Measurements from ENCODE around the gene C18orf63. TPM values are rescaled to one million over a fixed set of nuclear protein-coding genes. Genes with fewer than 3 reads are reported as not detected.

The C18orf63 gene
- not detected in 3 replicates for total RNA-seq

DNA sequence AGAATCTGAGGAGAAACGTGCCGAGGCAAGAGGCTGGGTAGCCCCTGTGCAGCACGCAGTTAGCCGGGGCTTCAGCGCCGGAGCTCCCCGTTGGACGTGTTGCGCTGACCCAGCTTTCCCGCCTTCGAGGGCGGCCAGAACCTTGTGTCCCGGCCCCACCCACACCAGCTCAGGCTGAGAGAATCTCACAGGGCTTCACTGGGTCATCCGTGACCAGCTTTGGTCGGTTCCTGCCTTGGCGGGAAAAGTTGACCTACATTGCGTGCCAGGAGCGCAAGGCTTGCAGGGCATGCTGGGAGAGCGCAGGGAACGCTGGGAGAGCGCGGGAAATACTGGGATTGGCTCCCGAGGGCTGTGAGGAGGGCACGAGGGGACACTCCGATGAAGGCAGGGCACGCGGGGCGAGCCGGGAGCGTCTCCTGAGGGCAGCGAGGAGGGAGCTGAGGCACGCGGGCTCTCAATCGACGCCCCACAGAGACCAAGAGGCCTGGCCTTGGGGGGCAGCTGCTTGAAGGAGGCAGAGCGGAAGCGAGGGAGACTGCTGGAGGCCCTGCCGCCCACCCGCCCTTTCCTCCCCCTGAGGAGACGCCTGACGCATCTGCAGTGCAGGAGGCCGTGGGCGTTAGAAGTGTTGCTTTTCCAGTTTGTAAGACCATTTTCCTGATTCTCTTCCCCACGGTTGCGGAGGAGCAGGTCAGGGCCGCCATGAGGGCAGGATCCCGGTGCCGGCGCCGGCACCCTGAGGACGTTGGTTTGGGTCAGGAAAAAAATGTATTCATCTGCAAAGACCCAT lies at the start of gene C18orf63:
TSS of gene C18orf63 (plus strand) at position 376 of the 793 bp plus-strand sequence. CDS start 2,027 bp downstream, outside the sequence.
- no peaks in the 10 kb centered on the region for H3K27me3 Mint-ChIP-seq (ENCODE audit: low read depth)
- peaks cover 15% of the 10 kb centered on the region for H3K4me1 Mint-ChIP-seq
- TF ChIP-seq, protein P1, sequence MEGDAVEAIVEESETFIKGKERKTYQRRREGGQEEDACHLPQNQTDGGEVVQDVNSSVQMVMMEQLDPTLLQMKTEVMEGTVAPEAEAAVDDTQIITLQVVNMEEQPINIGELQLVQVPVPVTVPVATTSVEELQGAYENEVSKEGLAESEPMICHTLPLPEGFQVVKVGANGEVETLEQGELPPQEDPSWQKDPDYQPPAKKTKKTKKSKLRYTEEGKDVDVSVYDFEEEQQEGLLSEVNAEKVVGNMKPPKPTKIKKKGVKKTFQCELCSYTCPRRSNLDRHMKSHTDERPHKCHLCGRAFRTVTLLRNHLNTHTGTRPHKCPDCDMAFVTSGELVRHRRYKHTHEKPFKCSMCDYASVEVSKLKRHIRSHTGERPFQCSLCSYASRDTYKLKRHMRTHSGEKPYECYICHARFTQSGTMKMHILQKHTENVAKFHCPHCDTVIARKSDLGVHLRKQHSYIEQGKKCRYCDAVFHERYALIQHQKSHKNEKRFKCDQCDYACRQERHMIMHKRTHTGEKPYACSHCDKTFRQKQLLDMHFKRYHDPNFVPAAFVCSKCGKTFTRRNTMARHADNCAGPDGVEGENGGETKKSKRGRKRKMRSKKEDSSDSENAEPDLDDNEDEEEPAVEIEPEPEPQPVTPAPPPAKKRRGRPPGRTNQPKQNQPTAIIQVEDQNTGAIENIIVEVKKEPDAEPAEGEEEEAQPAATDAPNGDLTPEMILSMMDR (IDR thresholded peaks at IDR 0.05; ENCODE audit: unreplicated experiment), result no peak
- peaks cover 3% of the 10 kb centered on the region for H3K9me3 Mint-ChIP-seq
- DNase-seq (ENCODE audit: low spot score in 2 of 2, unreplicated experiment in 2 of 2), result no peak
- peaks cover 1% of the 10 kb centered on the region for H3K36me3 Mint-ChIP-seq
- peak within 1 kb of the TSS; percentile 9 for H3K27ac Mint-ChIP-seq
- no peak within 1 kb of the TSS for H3K4me3 Mint-ChIP-seq

DNA sequence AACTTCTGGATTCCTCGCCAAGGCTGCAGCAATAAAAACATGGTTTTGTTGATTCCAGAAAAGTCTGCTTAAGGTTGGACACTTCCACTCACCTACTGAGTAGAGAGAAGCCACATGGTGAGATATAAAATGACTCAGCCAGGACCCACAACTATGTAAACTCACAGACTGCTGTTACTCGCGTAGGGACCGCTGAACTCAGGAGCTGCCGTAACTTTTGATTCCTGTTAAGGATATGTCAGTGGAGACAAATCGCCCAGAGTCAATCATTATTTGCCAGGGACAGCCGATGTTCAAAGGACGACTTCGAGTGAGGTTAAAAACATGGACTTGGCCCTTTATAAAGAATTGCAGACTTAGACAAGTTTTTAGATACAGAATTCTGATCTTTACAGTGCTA lies 49.5 kb upstream of the C18orf63 start:
- no peaks in the 10 kb centered on the region for H3K27me3 Mint-ChIP-seq (ENCODE audit: low read depth)
- TF ChIP-seq, protein P1 (IDR thresholded peaks at IDR 0.05; ENCODE audit: unreplicated experiment), result no peak
- peaks cover 9% of the 10 kb centered on the region for H3K36me3 Mint-ChIP-seq
- H3K4me1 Mint-ChIP-seq, result peaks cover 19% of the 10 kb centered on the region
- DNase-seq (ENCODE audit: low spot score in 2 of 2, unreplicated experiment in 2 of 2), result no peak
- no peaks in the 10 kb centered on the region for H3K9me3 Mint-ChIP-seq
- no peak overlapping the region for H3K4me3 Mint-ChIP-seq
- no peak overlapping the region for H3K27ac Mint-ChIP-seq

DNA sequence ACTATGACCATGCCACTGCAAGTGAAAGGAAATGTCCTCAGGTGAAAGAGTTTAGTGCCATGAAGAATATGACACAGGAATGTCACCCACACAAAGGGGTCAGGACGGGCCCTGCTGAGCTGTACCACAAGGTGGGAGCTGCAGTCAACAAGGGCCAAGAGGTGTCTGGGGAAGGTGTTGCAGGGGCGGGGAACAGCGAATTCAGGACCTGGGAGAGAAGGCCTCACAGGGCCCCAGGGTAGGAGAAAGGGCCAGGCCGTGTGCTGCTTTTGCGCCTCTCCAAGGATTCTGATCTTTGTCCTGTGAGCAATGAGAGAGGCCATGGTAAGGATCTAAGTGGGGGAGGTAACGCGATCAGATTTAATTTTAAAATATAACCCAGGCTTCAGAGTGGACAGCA lies 47.5 kb upstream of the C18orf63 start:
- TF ChIP-seq, protein P1 (IDR thresholded peaks at IDR 0.05; ENCODE audit: unreplicated experiment), result no peak
- no peak for DNase-seq (ENCODE audit: low spot score in 2 of 2, unreplicated experiment in 2 of 2)
- Mint-ChIP-seq H3K27ac (no peak overlapping the region), H3K4me1 (peaks cover 14% of the 10 kb centered on the region), H3K9me3 (no peaks in the 10 kb centered on the region), H3K4me3 (no peak overlapping the region), H3K27me3 (ENCODE audit: low read depth) (no peaks in the 10 kb centered on the region), H3K36me3 (peaks cover 1% of the 10 kb centered on the region)

DNA sequence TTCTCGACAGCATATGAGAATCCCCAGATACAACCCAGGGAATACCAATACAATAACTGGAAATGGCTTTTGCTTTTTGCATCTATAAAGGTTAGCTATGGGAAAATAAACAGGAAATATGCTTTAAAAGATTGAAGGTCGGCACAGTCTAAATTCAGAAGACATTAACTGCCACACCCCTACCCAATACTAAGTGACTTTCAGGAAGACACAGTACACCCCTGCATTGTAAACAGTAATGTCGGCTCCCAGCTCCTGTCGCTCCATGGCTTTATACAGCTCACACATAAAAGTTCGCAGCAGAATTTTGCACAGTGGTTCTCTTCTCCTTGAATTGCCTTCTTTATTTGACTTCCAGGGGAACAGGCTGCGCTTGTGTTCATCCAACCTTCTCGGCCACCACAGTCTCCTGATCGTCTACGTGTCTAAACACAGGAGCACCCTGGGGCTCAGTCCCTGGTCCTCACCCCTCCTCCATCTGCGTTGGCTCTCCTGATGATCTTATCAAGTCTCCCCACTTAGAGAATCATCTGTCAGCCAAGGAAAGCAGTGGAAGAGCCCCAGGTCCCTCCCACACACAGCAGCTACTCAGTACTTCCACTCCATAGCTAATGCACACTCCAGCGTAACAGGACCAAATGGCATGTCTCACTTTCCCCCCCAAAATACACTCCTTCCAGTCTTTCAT lies 46.6 kb upstream of the C18orf63 start:
- TF ChIP-seq, protein P1 (IDR thresholded peaks at IDR 0.05; ENCODE audit: unreplicated experiment), result no peak
- DNase-seq (ENCODE audit: low spot score in 2 of 2, unreplicated experiment in 2 of 2), result no peak
- no peak overlapping the region for H3K4me3 Mint-ChIP-seq
- peaks cover 1% of the 10 kb centered on the region for H3K36me3 Mint-ChIP-seq
- H3K9me3 Mint-ChIP-seq, result no peaks in the 10 kb centered on the region
- peak overlapping the region; percentile 0 for H3K27ac Mint-ChIP-seq
- no peaks in the 10 kb centered on the region for H3K27me3 Mint-ChIP-seq (ENCODE audit: low read depth)
- peaks cover 14% of the 10 kb centered on the region for H3K4me1 Mint-ChIP-seq

DNA sequence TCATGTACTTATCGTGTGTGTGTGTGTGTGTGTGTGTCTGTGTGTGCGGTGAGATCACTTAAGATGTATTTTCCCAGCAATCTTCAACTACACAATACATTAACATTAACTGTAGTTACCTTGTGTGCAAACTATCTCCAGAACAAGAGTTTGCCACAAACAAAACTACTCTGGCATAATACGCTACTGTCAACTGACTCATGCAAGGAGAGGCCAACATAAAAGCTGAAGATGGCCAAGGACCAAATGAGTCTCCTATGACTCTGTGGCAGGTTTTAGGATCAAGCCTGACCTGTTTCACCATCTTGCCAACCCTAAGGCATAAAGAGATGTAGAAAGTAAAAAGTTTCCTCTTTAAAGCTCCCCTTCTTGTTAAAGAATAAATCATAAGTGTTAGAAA lies 44.0 kb upstream of the C18orf63 start:
- H3K27ac Mint-ChIP-seq, result no peak overlapping the region
- H3K4me1 Mint-ChIP-seq, result peaks cover 18% of the 10 kb centered on the region
- DNase-seq (ENCODE audit: low spot score in 2 of 2, unreplicated experiment in 2 of 2), result no peak
- H3K9me3 Mint-ChIP-seq, result no peaks in the 10 kb centered on the region
- TF ChIP-seq, protein P1 (IDR thresholded peaks at IDR 0.05; ENCODE audit: unreplicated experiment), result no peak
- no peaks in the 10 kb centered on the region for H3K36me3 Mint-ChIP-seq
- no peaks in the 10 kb centered on the region for H3K27me3 Mint-ChIP-seq (ENCODE audit: low read depth)
- H3K4me3 Mint-ChIP-seq, result no peak overlapping the region
